HFFc6 (cell line): Measurements from ENCODE around the gene ANO7. TPM values are rescaled to one million over a fixed set of nuclear protein-coding genes. Genes with fewer than 3 reads are reported as not detected.

Experiments
- DNase-seq: peaks from one replicate; pipeline ENCODE4 v3.0.0-alpha.2; 2018
- H3K27ac Mint-ChIP-seq: 2 replicates; pipeline ENCODE4 v1.8.0; 2020; ENCODE audit warnings: mild to moderate bottlenecking, mixed read lengths
- H3K27me3 Mint-ChIP-seq: 2 replicates; pipeline ENCODE4 v1.8.0; 2021; ENCODE audit warnings: mild to moderate bottlenecking, moderate library complexity, mixed read lengths; ENCODE audit not compliant: insufficient read depth
- H3K36me3 Mint-ChIP-seq: 2 replicates; pipeline ENCODE4 v1.8.0; 2021; ENCODE audit warnings: low read depth, mixed read lengths
- H3K4me1 Mint-ChIP-seq: 2 replicates; pipeline ENCODE4 v1.8.0; 2020; ENCODE audit warnings: low read depth, mixed read lengths
- H3K4me3 Mint-ChIP-seq: 2 replicates; pipeline ENCODE4 v1.8.0; 2020; ENCODE audit warnings: mild to moderate bottlenecking, moderate library complexity, mixed read lengths
- H3K9me3 Mint-ChIP-seq: 2 replicates; pipeline ENCODE4 v1.8.0; 2020; ENCODE audit warnings: mild to moderate bottlenecking, mixed read lengths
- total RNA-seq, 6 experiments: library from RNA; stranded (reverse); fragmentation: NEBNext Ultra II Directional; extraction: Animal tissue kit (Norgen Biotek cat#: 25700); gene quantifications; 2 replicates in 1 of 6; 3 replicates in 5 of 6; pipeline ENCODE4 v1.2.3, GENCODE V29; 2021
- TF ChIP-seq, protein P1 (sequence below): fragments of 200-600 bp; sonication (generic); IDR thresholded peaks from 2 replicates; pipeline ENCODE4 v1.5.0; 2021; ENCODE audit warnings: antibody characterized with exemption, mild to moderate bottlenecking

The ANO7 gene
- total RNA-seq, 6 experiments from 2014 or later = 0.80 to 1.4 (median 1.2) TPM

DNA sequence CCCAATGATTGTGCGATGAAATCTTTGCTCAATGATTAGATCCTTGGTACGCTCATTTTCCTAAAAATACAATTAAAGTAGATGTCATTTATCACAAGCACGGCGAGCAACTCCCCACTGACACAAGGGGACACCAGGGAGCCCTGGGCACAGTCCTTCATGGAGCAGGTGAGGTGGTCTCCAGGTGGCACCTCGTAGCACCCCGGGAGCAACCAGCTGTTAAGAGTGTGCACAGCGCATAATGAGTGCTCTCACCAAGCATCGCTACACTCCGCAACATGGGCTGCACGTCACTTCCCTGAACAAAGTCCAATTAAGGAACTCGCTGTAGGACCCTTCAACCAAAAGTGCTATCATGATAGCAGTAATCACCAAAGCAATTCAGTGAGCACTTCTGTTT lies 59.8 kb downstream of the ANO7 start:
- peaks cover 64% of the 10 kb centered on the region for H3K36me3 Mint-ChIP-seq
- peaks cover 5% of the 10 kb centered on the region; the same call in 1 of the 2 replicates for H3K4me1 Mint-ChIP-seq
- H3K27me3 Mint-ChIP-seq = peaks cover 1% of the 10 kb centered on the region; the same call in 1 of the 2 replicates
- no peak overlapping the region for H3K27ac Mint-ChIP-seq
- no peak for DNase-seq
- TF ChIP-seq, protein P1, sequence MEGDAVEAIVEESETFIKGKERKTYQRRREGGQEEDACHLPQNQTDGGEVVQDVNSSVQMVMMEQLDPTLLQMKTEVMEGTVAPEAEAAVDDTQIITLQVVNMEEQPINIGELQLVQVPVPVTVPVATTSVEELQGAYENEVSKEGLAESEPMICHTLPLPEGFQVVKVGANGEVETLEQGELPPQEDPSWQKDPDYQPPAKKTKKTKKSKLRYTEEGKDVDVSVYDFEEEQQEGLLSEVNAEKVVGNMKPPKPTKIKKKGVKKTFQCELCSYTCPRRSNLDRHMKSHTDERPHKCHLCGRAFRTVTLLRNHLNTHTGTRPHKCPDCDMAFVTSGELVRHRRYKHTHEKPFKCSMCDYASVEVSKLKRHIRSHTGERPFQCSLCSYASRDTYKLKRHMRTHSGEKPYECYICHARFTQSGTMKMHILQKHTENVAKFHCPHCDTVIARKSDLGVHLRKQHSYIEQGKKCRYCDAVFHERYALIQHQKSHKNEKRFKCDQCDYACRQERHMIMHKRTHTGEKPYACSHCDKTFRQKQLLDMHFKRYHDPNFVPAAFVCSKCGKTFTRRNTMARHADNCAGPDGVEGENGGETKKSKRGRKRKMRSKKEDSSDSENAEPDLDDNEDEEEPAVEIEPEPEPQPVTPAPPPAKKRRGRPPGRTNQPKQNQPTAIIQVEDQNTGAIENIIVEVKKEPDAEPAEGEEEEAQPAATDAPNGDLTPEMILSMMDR = no peak
- no peak overlapping the region for H3K4me3 Mint-ChIP-seq
- H3K9me3 Mint-ChIP-seq = no peaks in the 10 kb centered on the region

DNA sequence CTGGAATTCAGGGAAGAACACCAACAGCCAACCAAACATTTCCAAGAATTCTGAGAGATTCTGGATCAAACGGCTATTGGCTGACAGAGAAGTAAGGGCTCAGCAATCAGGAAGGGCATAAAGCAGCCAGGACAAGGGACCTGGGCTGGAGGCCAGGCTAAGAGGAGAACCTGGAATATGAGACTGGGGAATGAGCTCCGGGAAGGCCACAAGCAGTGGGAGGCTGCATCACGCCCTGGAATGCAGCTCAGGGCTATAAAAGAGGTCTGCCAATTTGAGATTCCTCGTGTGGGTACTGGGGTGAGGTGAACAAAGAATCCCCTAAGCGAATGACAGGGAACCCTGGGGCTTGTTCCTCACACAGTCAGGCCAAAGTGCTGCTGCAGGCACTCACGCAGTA lies 60.4 kb downstream of the ANO7 start:
- H3K36me3 Mint-ChIP-seq = peaks cover 63% of the 10 kb centered on the region
- TF ChIP-seq, protein P1 = no peak
- DNase-seq = no peak
- H3K27ac Mint-ChIP-seq = peak overlapping the region; percentile 14; the same call in 1 of the 2 replicates
- H3K4me3 Mint-ChIP-seq = no peak overlapping the region
- peaks cover 5% of the 10 kb centered on the region; the same call in 1 of the 2 replicates for H3K4me1 Mint-ChIP-seq
- peaks cover 1% of the 10 kb centered on the region; the same call in 1 of the 2 replicates for H3K27me3 Mint-ChIP-seq
- no peaks in the 10 kb centered on the region for H3K9me3 Mint-ChIP-seq

DNA sequence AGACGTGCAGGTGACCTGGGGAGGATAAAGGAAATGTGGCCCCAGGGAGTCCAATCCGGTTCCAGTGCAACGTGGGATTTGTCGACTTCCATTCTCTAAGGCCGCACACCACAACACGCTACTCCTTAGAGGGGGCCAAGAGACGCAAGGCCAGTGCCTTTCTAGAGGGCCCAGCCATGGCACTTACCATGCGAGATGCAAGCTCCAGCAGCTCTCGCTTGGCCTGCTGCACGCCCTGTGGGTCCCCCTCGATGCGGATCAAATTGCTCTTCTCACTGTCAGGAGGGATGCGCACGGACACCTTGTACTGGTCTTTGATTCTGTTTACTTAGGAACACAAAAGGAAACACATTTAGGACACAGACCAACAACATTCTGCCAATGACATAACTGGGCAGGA lies 61.2 kb downstream of the ANO7 start:
- H3K4me3 Mint-ChIP-seq = no peak overlapping the region
- no peaks in the 10 kb centered on the region for H3K9me3 Mint-ChIP-seq
- peaks cover 1% of the 10 kb centered on the region; the same call in 1 of the 2 replicates for H3K27me3 Mint-ChIP-seq
- no peak overlapping the region for H3K27ac Mint-ChIP-seq
- H3K36me3 Mint-ChIP-seq = peaks cover 57% of the 10 kb centered on the region
- TF ChIP-seq, protein P1 = no peak
- no peak for DNase-seq
- H3K4me1 Mint-ChIP-seq = peaks cover 5% of the 10 kb centered on the region; the same call in 1 of the 2 replicates

DNA sequence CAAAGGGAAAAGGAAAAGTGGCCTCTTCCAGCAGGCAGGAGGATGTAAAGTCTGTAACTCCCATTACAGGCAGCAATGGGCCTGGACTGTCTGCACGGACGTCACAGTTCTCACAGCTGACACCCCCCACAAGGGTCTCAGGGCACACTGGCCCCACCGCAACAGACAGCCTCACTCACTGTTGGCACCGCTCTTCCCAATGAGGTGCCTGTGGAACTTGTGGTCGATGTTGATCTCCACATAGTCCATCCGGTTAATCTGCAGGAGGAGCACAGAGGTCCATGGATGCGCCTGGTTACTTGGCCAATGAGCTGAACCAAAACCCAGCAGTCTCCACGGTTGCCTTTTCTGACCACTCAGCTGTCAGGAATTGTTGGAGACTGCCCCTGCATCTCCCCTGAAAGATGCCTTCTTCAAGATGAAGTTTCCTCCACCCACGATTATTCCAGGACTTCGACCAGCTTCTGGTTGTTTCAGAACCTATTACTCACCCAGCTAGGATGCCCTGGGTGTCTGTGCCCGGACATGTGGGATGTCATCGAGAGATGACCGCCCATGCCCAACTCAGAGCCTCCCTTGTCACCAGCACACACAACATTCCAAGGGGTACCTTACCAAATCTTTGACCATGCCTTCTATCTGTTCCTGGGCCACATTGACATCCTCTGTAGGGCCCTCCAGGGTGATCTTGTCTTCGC lies 64.5 kb downstream of the ANO7 start:
- Mint-ChIP-seq H3K27ac (no peak overlapping the region; the same call in 1 of the 2 replicates), H3K4me3 (no peak overlapping the region), H3K9me3 (no peaks in the 10 kb centered on the region), H3K36me3 (peaks cover 58% of the 10 kb centered on the region), H3K4me1 (peaks cover 5% of the 10 kb centered on the region; the same call in 1 of the 2 replicates), H3K27me3 (no peaks in the 10 kb centered on the region; the same call in 1 of the 2 replicates)
- TF ChIP-seq, protein P1 = no peak
- no peak for DNase-seq

DNA sequence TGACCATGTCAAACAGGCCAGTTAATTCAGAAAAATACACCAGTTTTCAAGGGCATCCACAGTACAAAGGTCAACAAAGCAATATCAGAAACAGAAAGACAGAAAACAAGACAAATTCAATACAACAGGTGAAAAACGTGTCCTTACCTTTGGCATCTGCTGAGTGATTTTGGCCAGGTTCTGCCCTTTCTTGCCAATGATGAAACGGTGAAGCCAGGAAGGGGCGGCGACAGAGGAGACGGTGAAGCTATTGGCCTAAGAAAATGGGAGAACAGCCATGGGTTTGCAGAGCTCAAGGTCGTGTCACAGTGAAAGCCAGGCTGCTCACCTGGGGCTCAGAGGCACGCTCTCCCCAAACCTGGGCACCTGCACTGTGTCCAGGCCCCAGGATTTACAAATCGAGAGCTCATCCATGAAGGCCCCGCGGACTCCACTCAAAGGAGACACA lies 66.5 kb downstream of the ANO7 start:
- DNase-seq = no peak
- Mint-ChIP-seq H3K27me3 (no peaks in the 10 kb centered on the region; the same call in 1 of the 2 replicates), H3K4me3 (no peak overlapping the region), H3K9me3 (no peaks in the 10 kb centered on the region), H3K27ac (no peak overlapping the region; the same call in 1 of the 2 replicates), H3K4me1 (peaks cover 14% of the 10 kb centered on the region), H3K36me3 (peaks cover 52% of the 10 kb centered on the region)
- TF ChIP-seq, protein P1 = no peak
